Fibroblast of skin of right biceps (primary cell): ENCODE data around the gene CTPS2.
A peak's percentile ranks its signal among the peaks of the same experiment; 100 is the strongest.

Experiments
- DNase-seq: peaks from one replicate; pipeline ENCODE4 v3.0.0-alpha.2; 2013

The CTPS2 gene

GRCh38 chrX:16711893-16712547 lies 449 bp downstream of the CTPS2 start:
- DNase-seq: peak; percentile 3

GRCh38 chrX:16711219-16711811 lies 1.2 kb downstream of the CTPS2 start:
- no peak for DNase-seq

- DNase-seq: no peak
Observed at GRCh38 chrX:16708016-16708415, 4.5 kb downstream of the CTPS2 start.

- DNase-seq: no peak
Observed at GRCh38 chrX:16705370-16705769, 7.1 kb downstream of the CTPS2 start.

- DNase-seq: no peak
Observed at GRCh38 chrX:16702700-16703599, 9.5 kb downstream of the CTPS2 start.

GRCh38 chrX:16700734-16701133 lies 11.7 kb downstream of the CTPS2 start:
- no peak for DNase-seq

GRCh38 chrX:16699389-16699788 lies 13.1 kb downstream of the CTPS2 start:
- DNase-seq: no peak

- DNase-seq: no peak
Observed at GRCh38 chrX:16696956-16697355, 15.5 kb downstream of the CTPS2 start.

GRCh38 chrX:16695079-16695676 lies 17.3 kb downstream of the CTPS2 start:
- peak; percentile 49 for DNase-seq

GRCh38 chrX:16687514-16687913 lies 25.0 kb downstream of the CTPS2 start:
- peak; percentile 47 for DNase-seq

GRCh38 chrX:16683007-16683664 lies 29.3 kb downstream of the CTPS2 start:
- DNase-seq: no peak

GRCh38 chrX:16678689-16679088 lies 33.8 kb downstream of the CTPS2 start:
- DNase-seq: no peak

- peak; percentile 66 for DNase-seq
Observed at GRCh38 chrX:16671005-16671404, 41.5 kb downstream of the CTPS2 start.

GRCh38 chrX:16666541-16666940 lies 45.9 kb downstream of the CTPS2 start:
- peak; percentile 86 for DNase-seq

- peak; percentile 81 for DNase-seq
Observed at GRCh38 chrX:16665089-16665488, 47.4 kb downstream of the CTPS2 start.

GRCh38 chrX:16664626-16665025 lies 47.8 kb downstream of the CTPS2 start:
- peak; percentile 22 for DNase-seq

GRCh38 chrX:16664074-16664473 lies 48.4 kb downstream of the CTPS2 start:
- peak; percentile 54 for DNase-seq

GRCh38 chrX:16662402-16662801 lies 50.1 kb downstream of the CTPS2 start:
- DNase-seq: no peak

- DNase-seq: no peak
Observed at GRCh38 chrX:16661495-16661894, 51.0 kb downstream of the CTPS2 start.

- no peak for DNase-seq
Observed at GRCh38 chrX:16659321-16659720, 53.1 kb downstream of the CTPS2 start.

- DNase-seq: peak; percentile 93
Observed at GRCh38 chrX:16658284-16658683, 54.2 kb downstream of the CTPS2 start.

- peak; percentile 61 for DNase-seq
Observed at GRCh38 chrX:16654093-16654492, 58.4 kb downstream of the CTPS2 start.

GRCh38 chrX:16653424-16653823 lies 59.0 kb downstream of the CTPS2 start:
- peak; percentile 32 for DNase-seq
